HG03342 (cell line): ENCODE measurements around the gene TIGD2.
A peak's percentile ranks its signal among the peaks of the same experiment; 100 is the strongest.

Experiments used
- ATAC-seq: cut with Tn5 transposase; IDR thresholded peaks from one replicate; pipeline ENCODE4 v1.9.1; 2021; ENCODE audit warnings: mild to moderate bottlenecking, moderate library complexity; ENCODE audit not compliant: unreplicated experiment

TIGD2 gene

GRCh38 chr4:89110986-89111832 is at the start of gene TIGD2:
TSS of gene TIGD2 (plus strand) at chr4:89111533. CDS start at chr4:89112975, 1,442 bp downstream.
- ATAC-seq = peak; percentile 84

DNA sequence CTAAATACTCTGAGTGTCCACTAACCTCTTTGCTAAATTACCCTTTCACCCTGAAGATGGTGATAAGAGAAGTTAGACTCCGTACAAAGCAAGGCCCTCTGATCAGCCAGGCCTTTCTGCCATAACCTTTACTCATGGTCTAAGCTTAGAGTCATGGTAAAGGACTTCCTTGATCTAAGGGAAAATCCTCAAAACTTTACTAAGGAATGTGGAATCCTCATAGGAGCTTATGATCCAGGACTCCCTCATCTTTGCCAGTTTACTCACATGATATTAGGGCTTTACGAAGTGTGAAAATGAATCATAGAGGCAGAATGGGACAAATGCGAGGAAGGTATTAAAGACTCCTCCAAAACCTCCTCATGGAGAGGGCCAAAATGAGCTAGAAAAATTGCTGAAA is 46.5 kb upstream of the TIGD2 start:
- no peak for ATAC-seq

GRCh38 chr4:89067417-89067816 is 43.9 kb upstream of the TIGD2 start:
- no peak for ATAC-seq

GRCh38 chr4:89069481-89069880 is 41.9 kb upstream of the TIGD2 start:
- peak; percentile 75 for ATAC-seq

DNA sequence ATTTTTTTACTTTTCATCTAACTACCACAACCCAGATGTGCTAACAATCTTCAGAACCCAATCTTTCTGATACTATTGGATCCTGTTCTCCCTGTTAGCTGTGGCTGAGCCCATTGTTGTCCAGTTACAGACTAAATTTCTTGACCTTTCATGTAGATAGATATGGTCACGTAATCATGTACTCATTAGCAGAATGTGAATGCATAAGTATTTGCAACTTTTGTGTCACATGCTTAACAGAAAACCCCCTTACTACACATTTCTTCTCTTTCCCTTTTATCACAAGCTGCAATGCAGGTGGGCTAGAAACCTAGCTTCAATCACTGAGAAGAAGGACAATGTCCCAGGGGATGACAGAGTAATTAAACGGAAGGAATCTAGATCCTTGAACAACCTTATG is 41.3 kb upstream of the TIGD2 start:
- ATAC-seq = peak; percentile 51

DNA sequence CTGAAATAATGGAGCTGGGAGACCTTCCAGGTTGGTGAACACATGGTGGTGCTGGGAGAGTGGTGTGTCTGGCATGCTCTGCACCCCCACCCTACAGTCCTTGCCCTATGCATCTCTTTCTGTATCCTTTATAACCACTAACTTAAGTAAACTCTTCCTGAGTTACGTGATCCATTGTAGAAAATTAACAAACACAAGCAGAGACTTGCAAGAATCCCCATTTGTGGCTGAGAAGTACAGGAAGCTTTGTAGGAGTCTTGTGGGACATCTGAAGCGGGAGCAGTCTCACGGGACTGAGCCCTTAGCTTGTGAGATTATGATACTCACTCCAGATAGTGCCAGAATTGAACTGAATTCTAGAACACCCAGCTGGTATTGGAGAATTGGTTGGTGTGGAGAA is 40.0 kb upstream of the TIGD2 start:
- no peak for ATAC-seq

GRCh38 chr4:89072921-89073320 is 38.4 kb upstream of the TIGD2 start:
- ATAC-seq = no peak

GRCh38 chr4:89077761-89078160 is 33.6 kb upstream of the TIGD2 start:
- ATAC-seq = no peak

DNA sequence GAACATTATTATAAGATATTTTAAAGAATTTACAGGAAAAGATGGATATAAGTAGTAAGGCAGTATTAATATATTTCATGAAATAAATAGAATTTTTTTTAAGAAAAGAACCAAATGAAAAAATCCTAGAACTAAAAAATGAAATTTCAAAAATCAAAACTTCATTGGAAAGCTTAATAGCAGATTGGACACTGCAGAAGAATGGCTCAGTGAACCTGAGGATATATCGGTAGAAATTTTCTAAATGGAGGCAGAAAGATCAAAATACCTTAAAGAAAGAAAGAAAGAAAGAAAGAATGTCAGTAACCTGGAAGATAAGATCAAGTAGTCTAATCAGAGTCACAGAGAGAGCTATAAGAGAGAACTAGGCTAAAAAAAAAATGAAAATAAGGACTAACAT is 33.0 kb upstream of the TIGD2 start:
- ATAC-seq = no peak

GRCh38 chr4:89099034-89099433 is 12.3 kb upstream of the TIGD2 start:
- no peak for ATAC-seq

GRCh38 chr4:89099471-89099870 is 11.9 kb upstream of the TIGD2 start:
- ATAC-seq = no peak

DNA sequence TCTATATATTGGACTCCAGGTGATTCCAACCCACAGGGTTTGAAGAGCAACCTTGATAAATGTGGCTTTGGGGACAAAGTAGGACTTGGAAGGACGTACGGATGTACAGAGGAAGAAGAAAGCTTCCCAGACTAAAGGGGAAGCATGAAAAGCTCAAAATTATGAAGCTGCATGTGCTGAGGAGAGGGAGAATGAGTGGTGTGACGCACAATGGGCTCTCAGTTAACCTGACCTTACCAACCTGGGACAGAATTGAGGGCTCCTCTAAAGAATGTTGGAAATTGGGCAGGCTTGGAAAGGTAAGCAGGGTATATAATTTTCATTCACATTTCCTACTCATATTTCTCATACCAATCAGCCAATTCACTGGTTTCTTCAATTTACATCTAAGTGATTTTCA is 10.5 kb upstream of the TIGD2 start:
- ATAC-seq = peak; percentile 12

- peak; percentile 95 for ATAC-seq
Observed at GRCh38 chr4:89101256-89102161, 9.8 kb upstream of the TIGD2 start.

DNA sequence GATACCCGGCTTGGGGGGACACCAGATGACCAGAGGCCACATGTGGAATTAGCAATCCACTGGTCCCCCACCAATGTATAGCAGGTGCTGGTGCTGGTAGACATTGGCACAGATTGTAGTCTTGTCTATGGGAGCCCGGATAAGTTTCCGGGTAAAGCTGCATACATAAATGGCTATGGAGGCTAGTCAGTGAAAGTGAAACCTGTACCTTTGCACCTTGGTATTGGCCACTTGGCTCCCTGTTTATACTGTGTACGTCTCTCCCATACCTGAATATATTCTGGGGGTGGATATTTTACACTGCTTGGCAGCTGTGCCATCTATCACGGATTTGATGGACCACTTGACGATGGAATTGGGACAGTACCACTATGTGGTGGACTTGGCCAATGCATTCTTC is 5.6 kb upstream of the TIGD2 start:
- no peak for ATAC-seq

DNA sequence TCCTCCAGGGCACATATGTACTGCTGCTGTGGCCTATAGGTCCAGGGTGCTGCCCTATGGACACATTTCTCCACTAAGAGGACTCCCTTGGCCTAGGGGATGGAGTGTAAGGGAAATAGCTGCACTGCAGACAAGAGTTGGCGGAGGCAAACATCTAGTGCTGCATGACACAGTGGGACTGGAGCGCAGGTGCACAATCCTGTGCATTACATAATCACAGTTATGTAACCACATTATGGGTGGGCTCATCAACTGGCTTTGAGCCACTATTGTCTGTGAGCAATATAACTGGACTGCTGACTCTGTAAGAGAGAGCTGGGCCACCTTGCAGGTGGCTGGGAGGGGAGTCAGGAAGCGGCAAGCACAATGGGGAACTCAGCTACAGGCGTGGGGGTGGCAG is 3.2 kb upstream of the TIGD2 start:
- ATAC-seq = no peak

GRCh38 chr4:89109841-89110540 is 1.3 kb upstream of the TIGD2 start:
- no peak for ATAC-seq

DNA sequence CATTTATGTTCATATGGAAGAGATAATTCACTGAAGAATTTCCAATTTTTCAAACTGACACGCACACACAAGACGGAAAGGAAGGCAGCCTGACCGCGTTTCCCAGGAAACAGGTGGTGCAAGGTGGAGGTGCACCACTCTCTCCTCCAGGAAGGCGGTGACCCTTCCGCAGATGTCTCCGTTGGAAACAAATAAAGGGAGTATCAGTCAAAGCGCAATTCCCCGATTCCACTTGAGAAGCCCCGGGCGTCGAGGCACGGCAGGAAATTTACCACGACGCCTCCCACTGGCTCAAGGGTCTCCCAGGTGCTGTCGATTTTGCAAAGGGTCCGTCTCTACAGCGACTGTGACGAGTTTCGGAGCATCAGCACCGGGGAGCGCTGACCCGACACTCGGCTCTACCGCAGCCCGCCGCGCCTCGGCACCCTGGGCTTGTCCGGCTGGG is 770 bp upstream of the TIGD2 start:
- ATAC-seq = no peak

DNA sequence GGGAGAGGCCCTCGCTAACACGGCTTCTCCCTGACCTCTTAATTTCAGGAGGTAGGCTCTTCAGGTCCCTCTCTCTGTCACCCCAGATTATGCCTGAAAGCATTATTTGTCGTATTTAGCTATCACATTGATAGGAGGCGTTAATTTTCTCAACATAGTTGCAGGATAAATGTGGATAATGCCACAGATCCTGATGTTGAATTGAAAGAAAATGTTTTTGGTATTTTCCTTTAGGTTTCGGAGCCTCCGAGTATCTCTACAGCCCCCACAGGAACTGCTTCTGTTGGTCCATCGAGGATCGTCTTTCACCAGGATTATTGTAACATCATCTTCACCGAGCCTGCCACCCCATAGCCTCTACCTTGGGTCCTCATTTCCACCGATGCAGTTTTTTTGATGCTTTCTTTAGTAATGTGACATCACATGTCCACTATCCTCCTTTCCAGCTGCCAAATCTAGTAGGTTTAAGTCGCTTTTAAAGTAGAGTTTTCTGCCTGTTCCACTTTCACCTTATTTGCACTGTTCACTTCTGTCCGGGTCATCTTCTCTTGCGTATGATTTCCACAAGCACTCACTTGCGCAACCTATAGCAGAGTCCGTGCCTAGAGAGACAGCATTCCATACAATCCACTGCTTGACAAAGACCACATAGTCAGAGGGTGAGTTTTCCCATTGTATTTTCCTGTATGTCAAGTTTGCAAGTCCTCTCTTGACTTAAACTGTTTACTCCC is 665 bp downstream of the TIGD2 start:
- ATAC-seq = no peak

DNA sequence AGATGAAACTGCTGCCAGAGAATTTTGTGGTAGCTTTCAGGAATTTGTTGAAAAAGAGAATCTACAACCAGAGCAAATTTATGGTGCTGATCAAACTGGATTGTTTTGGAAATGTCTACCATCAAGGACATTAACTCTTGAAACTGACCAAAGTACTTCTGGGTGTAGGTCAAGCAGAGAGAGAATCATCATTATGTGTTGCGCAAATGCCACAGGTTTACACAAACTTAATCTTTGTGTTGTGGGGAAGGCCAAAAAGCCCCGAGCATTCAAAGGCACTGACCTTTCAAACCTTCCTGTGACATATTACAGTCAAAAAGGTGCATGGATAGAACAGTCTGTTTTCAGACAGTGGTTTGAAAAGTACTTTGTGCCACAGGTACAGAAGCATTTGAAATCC is 2.1 kb downstream of the TIGD2 start:
- ATAC-seq = no peak

- ATAC-seq = peak; percentile 26
Observed at GRCh38 chr4:89114100-89114499, 2.8 kb downstream of the TIGD2 start.

DNA sequence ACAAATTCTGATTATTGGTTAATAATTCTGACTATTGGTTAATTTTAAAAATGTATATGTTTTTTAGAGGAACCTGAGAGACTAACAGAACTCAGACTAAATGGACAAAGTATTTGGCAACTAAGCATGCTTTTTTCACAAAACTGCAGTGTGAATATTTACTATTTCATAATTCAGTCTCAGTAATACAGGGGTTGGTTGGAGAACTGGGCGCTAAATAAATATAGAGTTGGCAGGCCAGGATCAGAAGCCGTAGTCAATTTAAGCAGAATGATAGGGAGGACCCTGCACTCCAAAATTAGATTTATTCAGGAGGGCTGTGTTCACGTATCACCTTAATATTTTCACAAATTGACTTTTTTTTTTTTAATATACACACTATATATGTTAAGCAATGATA is 5.8 kb downstream of the TIGD2 start:
- ATAC-seq = no peak
